WTC11 (cell line): ENCODE results near the gene MCAT.

Experiments used
- CTCF ChIP-seq: fragments of 200-600 bp; IDR thresholded peaks from 2 replicates; pipeline ENCODE4 v1.8.0; 2022; ENCODE audit warnings: antibody characterized with exemption
- ESRRA ChIP-seq: sonication (generic); formaldehyde crosslinking; IDR thresholded peaks from 2 replicates; pipeline ENCODE4 v1.8.1; 2022; ENCODE audit warnings: mild to moderate bottlenecking, missing genetic modification reagents, borderline replicate concordance
- HMGXB4 ChIP-seq: sonication (generic); formaldehyde crosslinking; IDR thresholded peaks from 2 replicates; pipeline ENCODE4 v1.8.1; 2023; ENCODE audit warnings: mild to moderate bottlenecking, moderate library complexity, missing genetic modification reagents
- MAX ChIP-seq: sonication (generic); formaldehyde crosslinking; IDR thresholded peaks from 2 replicates; pipeline ENCODE4 v1.8.0; 2022; ENCODE audit warnings: mild to moderate bottlenecking, missing genetic modification reagents
- OVOL2 ChIP-seq: fragments of 250-450 bp; sonication (Bioruptor Pico); IDR thresholded peaks from 2 replicates; pipeline ENCODE4 v1.9.0; 2021; ENCODE audit warnings: mild to moderate bottlenecking, borderline replicate concordance
- SMAD4 ChIP-seq: sonication (generic); formaldehyde crosslinking; IDR thresholded peaks from 2 replicates; pipeline ENCODE4 v1.8.0; 2022; ENCODE audit warnings: mild to moderate bottlenecking, missing genetic modification reagents
- TEAD4 ChIP-seq: sonication (generic); formaldehyde crosslinking; IDR thresholded peaks from 2 replicates; pipeline ENCODE4 v1.8.0; 2022; ENCODE audit warnings: mild to moderate bottlenecking, missing genetic modification reagents
- ZNF232 ChIP-seq: sonication (generic); formaldehyde crosslinking; IDR thresholded peaks from 2 replicates; pipeline ENCODE4 v1.8.0; 2022; ENCODE audit warnings: mild to moderate bottlenecking, missing genetic modification reagents
- ZNF317 ChIP-seq: sonication (generic); formaldehyde crosslinking; IDR thresholded peaks from 2 replicates; pipeline ENCODE4 v1.8.1; 2023; ENCODE audit warnings: low read depth, mild to moderate bottlenecking, moderate library complexity, missing genetic modification reagents, borderline replicate concordance
- TF ChIP-seq, protein P1 (sequence below): sonication (generic); formaldehyde crosslinking; IDR thresholded peaks from 2 replicates; pipeline ENCODE4 v1.8.1; 2022; ENCODE audit warnings: mild to moderate bottlenecking, moderate library complexity, missing genetic modification reagents

- TF ChIP-seq SMAD4 (CRISPR knock-in tag) (no peak), ZNF317 (CRISPR knock-in tag) (no peak), CTCF (no peak), ZNF232 (CRISPR knock-in tag) (no peak), OVOL2 (CRISPR knock-in tag) (no peak), TEAD4 (no peak), MAX (no peak), HMGXB4 (CRISPR knock-in tag) (no peak), ESRRA (CRISPR knock-in tag) (no peak)
- TF ChIP-seq, protein P1, sequence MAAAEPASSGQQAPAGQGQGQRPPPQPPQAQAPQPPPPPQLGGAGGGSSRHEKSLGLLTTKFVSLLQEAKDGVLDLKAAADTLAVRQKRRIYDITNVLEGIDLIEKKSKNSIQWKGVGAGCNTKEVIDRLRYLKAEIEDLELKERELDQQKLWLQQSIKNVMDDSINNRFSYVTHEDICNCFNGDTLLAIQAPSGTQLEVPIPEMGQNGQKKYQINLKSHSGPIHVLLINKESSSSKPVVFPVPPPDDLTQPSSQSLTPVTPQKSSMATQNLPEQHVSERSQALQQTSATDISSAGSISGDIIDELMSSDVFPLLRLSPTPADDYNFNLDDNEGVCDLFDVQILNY (CRISPR knock-in tag), result no peak
These were observed 23.1 kb upstream of the MCAT start for GRCh38 chr22:43166132-43166930.
